LHCN-M2 (cell line): ENCODE measurements around the gene FGG. TPM values are rescaled to one million over a fixed set of nuclear protein-coding genes. Genes with fewer than 3 reads are reported as not detected.

Source experiments
- DNase-seq: peaks from one replicate; pipeline ENCODE4 v3.0.0-alpha.2; 2012; ENCODE audit warnings: low read depth
- total RNA-seq: library from RNA; depleted of rRNA; stranded (reverse); fragments of >200 nt; gene quantifications from 2 replicates; pipeline ENCODE4 v1.2.3, GENCODE V29; 2014

FGG gene
- total RNA-seq, 1 experiment from 2014 or later: not detected

GRCh38 chr4:154586296-154587033 is 26.0 kb downstream of the FGG start:
- no peak for DNase-seq

GRCh38 chr4:154585369-154586018 is 27.0 kb downstream of the FGG start:
- no peak for DNase-seq

DNA sequence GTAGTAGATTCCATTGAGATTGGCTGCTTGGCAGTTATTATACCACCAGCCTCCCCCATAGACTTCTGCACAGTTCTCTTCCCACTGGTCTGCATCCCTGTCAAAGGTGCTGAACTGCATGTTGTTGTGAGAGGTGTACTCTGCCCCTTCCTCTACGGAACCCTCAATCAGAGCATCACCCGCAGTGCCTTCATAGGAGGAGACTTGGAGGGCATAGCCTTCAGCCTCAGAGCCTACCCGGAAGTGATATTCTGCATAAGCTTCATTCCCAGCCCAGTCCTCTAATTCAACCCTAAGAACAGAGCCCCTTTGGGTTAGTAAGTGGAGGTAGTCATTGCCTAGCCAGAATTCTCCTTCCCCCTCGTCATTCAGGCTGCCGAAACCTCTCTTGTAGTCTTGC is 28.2 kb downstream of the FGG start:
- no peak for DNase-seq

- DNase-seq: no peak
Observed at GRCh38 chr4:154583677-154584076, 28.8 kb downstream of the FGG start.

GRCh38 chr4:154583230-154583629 is 29.2 kb downstream of the FGG start:
- no peak for DNase-seq

GRCh38 chr4:154582723-154583122 is 29.7 kb downstream of the FGG start:
- DNase-seq: no peak

DNA sequence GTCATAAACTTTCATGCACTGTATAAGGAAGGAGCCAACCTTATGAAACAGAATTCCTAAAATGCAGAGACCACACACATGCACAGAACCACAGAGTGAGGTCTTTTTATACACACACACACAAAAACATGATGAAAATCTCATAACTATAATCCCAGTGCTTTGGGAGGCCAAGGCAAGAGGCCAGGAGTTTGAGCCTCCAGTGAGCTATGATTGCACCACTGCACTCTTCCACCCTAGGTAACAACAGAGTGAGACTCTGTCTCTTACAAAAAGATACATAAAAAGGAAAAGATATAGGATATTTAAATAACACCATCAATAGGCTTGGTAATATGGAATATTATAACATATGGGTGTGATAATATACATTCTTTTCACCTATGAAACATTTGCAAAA is 32.5 kb downstream of the FGG start:
- DNase-seq: no peak

DNA sequence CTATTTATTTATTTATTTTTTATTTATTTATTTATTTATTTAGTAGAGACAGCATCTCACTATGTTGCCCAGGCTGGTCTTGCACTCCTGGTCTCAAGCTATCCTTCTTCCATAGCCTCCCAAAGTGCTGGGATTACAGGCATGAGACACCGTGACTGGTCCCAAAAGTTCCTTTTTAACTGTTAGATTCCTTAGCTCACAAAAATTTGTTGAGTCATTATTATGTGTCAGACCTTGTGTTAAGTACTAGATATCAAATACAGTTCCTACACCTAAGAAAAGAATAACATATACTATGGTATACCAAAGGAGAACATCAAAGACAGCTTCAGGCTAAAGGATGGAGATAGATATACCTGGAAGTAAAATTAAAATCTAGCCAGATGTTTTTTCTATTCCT is 33.5 kb downstream of the FGG start:
- DNase-seq: no peak

DNA sequence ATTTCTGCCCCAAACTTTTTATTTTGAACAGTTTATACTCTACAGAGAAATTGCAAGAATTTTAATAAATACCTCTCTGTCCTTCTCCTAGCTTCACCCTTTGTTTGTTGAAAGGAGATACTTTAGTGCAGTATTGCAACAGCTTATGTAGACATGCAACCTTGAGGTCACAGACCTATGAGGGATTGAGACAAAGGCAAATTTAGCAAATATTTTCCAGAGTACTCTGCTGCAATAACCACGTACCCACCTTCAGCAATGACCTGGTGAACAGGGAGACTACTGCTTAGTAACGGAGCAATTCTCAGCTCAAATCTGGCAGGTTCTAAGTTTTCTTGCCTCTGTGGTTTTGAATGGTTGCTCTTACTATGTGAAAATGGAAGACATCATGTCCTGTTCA is 35.1 kb downstream of the FGG start:
- DNase-seq: no peak

DNA sequence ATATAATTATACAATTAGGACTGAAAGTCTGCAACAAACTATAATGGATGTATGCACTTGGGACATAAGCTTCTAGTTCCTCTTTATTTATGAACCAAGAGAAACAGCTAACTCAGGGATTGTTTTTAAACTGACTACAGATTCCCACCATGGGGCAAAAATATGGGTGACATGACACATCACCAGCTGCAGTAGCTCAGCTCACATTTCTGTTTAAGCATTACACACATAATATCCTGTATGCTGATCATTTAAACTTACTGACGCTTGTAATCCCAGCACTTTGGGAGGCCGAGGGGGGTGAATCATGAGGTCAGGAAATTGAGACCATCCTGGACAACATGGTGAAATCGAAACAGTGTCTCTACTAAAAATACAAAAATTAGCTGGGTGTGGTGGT is 38.1 kb downstream of the FGG start:
- peak; percentile 13 for DNase-seq

- no peak for DNase-seq
Observed at GRCh38 chr4:154573190-154573870, 39.1 kb downstream of the FGG start.

DNA sequence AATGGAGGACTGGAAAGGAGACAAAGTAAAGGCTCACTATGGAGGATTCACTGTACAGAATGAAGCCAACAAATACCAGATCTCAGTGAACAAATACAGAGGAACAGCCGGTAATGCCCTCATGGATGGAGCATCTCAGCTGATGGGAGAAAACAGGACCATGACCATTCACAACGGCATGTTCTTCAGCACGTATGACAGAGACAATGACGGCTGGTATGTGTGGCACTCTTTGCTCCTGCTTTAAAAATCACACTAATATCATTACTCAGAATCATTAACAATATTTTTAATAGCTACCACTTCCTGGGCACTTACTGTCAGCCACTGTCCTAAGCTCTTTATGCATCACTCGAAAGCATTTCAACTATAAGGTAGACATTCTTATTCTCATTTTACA is 42.9 kb downstream of the FGG start:
- DNase-seq: no peak

DNA sequence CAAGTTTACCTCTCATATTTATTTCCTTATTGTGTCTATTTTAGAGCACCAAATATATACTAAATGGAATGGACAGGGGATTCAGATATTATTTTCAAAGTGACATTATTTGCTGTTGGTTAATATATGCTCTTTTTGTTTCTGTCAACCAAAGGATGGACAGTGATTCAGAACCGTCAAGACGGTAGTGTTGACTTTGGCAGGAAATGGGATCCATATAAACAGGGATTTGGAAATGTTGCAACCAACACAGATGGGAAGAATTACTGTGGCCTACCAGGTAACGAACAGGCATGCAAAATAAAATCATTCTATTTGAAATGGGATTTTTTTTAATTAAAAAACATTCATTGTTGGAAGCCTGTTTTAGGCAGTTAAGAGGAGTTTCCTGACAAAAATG is 43.4 kb downstream of the FGG start:
- DNase-seq: no peak

DNA sequence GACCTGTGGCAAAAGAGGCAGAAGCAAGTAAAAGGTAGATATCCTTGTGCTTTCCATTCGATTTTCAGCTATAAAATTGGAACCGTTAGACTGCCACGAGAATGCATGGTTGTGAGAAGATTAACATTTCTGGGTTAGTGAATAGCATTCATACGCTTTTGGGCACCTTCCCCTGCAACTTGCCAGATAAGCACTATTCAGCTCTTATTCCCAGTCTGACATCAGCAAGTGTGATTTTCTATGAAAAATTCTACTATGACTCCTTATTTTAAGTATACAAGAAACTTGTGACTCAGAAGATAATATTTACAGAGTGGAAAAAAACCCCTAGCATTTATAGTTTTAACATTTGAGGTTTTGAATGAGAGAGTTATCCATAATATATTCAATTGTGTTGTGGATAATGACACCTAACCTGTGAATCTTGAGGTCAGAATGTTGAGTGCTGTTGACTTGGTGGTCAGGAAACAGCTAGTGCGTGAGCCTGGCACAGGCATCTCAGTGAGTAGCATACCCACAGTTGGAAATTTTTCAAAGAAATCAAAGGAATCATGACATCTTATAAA is 45.7 kb downstream of the FGG start:
- DNase-seq: peak; percentile 16

DNA sequence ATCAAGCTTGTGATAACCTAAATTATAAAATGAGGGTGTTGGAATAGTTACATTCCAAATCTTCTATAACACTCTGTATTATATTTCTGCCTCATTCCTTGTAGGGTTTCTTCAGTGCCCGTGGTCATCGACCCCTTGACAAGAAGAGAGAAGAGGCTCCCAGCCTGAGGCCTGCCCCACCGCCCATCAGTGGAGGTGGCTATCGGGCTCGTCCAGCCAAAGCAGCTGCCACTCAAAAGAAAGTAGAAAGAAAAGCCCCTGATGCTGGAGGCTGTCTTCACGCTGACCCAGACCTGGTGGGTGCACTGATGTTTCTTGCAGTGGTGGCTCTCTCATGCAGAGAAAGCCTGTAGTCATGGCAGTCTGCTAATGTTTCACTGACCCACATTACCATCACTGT is 46.8 kb downstream of the FGG start:
- DNase-seq: no peak

- no peak for DNase-seq
Observed at GRCh38 chr4:154564311-154564710, 48.1 kb downstream of the FGG start.

- no peak for DNase-seq
Observed at GRCh38 chr4:154562697-154563254, 49.7 kb downstream of the FGG start, which contains the start of gene FGB. FGB (plus strand) TSS chr4:154563011; CDS start chr4:154563019, 8 bp downstream.

DNA sequence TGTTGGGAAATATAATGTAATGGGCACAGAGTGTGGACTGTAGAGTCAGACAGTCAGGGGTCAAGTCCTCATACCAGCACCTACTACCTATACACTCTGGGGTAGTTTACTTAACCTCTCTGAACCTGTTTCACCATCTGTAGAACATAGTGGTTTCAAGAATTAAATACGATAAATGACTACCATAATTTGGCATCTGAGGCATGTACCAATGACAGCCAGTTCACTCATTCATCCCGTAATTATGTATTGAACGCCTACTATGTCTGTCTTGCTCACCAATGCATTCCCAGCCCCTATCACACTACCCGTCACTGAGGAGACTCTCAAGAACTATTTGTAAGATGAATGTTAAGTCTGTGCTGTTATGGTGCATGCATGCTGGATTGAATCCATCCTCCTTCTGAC is 51.6 kb downstream of the FGG start:
- DNase-seq: peak; percentile 47

GRCh38 chr4:154560419-154560801 is 52.0 kb downstream of the FGG start:
- no peak for DNase-seq

DNA sequence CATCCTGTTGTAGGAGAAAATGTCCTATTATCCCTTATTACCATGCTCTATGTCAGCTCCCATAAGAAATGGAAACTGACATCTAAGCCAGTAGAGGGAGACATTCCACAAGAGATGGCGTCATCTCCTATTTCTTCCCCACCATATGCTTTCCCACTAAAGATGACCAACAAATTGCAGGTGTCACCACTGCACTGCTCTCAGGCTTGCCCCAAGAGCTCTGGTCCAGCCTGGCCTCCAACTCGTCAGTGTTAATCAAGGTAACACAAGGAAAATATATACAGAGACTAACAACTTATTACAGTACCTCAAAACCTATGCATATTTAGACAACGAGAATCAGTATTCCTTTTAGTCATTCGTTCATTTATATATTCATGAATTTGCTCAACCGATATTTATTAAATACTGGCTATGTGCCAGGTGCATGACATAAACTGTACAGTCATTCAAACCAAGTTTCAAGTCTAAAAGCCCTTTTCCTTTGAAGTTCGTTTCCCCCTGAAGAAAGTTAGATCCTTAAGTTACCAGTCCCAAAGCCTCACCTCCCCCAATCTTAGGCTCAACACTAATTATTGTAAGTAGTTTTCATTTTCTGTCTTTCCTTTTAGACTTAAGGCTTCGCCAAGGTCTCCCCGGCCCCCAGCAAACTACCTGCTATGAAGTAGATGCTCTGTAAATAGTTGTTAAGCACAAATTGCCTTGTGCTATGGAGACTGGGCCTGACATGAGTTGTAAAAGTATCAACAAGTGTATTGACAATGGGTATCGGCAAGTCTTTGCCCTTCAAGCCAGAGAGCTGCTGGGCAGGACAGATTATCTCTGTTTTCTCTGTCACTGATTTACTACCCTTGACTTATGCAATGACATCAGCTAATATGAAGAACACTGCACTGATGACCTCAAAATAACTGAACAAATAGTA is 52.7 kb downstream of the FGG start:
- peak; percentile 66 for DNase-seq

GRCh38 chr4:154559141-154559493 is 53.3 kb downstream of the FGG start:
- DNase-seq: no peak
